Measurements from ENCODE around the gene SV2C.

GRCh38 chr5:76199336-76200318, 116.4 kb downstream of the SV2C start:
- no peak for TF ChIP-seq CTCF (conservative IDR thresholded peaks at IDR 0.05)
- no peak for TF ChIP-seq ZFX (IDR thresholded peaks at IDR 0.05)
